A172 (cell line): Measurements from ENCODE around the gene SCAF1. TPM values are rescaled to one million over a fixed set of nuclear protein-coding genes. Genes with fewer than 3 reads are reported as not detected.
A peak's percentile ranks its signal among the peaks of the same experiment; 100 is the strongest.
"Not testable (repeated sequence)": the region's sequence is repeated elsewhere in the genome, so short reads cannot be mapped to it uniquely, and the experiment has no call there.

Experiments
- DNase-seq: peaks from one replicate; pipeline ENCODE4 v3.0.0-alpha.2; 2015; ENCODE audit warnings: low spot score
- total RNA-seq: library from RNA; depleted of rRNA; stranded (reverse); fragments of >200 nt; shearing (Covaris generic); gene quantifications from 2 replicates; pipeline ENCODE4 v1.2.3, GENCODE V29; 2014

SCAF1 gene
- total RNA-seq, 1 experiment from 2014 or later: 31.9 TPM

GRCh38 chr19:49614096-49614833, 27.7 kb upstream of the SCAF1 start:
- peak; percentile 97 for DNase-seq

GRCh38 chr19:49615861-49616260, 26.1 kb upstream of the SCAF1 start:
- no peak for DNase-seq

GRCh38 chr19:49616532-49616931, 25.5 kb upstream of the SCAF1 start:
- DNase-seq: no peak

GRCh38 chr19:49616945-49617344, 25.1 kb upstream of the SCAF1 start:
- no peak for DNase-seq

- DNase-seq: not testable (repeated sequence)
Observed at GRCh38 chr19:49617860-49618259, 24.1 kb upstream of the SCAF1 start.

GRCh38 chr19:49624967-49625910, 16.8 kb upstream of the SCAF1 start:
- DNase-seq: no peak

GRCh38 chr19:49626226-49626625, 15.8 kb upstream of the SCAF1 start:
- no peak for DNase-seq

GRCh38 chr19:49629659-49630058, 12.3 kb upstream of the SCAF1 start:
- no peak for DNase-seq

GRCh38 chr19:49631014-49631588, 10.9 kb upstream of the SCAF1 start:
- no peak for DNase-seq

- no peak for DNase-seq
Observed at GRCh38 chr19:49631610-49632192, 10.3 kb upstream of the SCAF1 start.

GRCh38 chr19:49632576-49632975, 9.4 kb upstream of the SCAF1 start:
- DNase-seq: no peak

- DNase-seq: not testable (repeated sequence)
Observed at GRCh38 chr19:49633273-49633672, 8.7 kb upstream of the SCAF1 start.

GRCh38 chr19:49635530-49636232, 6.3 kb upstream of the SCAF1 start:
- DNase-seq: peak; percentile 68

- no peak for DNase-seq
Observed at GRCh38 chr19:49636233-49636932, 5.6 kb upstream of the SCAF1 start.

- peak; percentile 81 for DNase-seq
Observed at GRCh38 chr19:49637821-49638738, 3.9 kb upstream of the SCAF1 start.

- DNase-seq: no peak
Observed at GRCh38 chr19:49639401-49640112, 2.5 kb upstream of the SCAF1 start.

- peak; percentile 100 for DNase-seq
Observed at GRCh38 chr19:49640113-49640898, 1.7 kb upstream of the SCAF1 start, which contains the start of gene RRAS. Gene RRAS (minus strand): TSS chr19:49640143. CDS start chr19:49640098, 45 bp downstream.

GRCh38 chr19:49642492-49643035, 555 bp downstream of the SCAF1 start:
- DNase-seq: no peak
